Measurements from ENCODE around the gene ZNF84. TPM values are rescaled to one million over a fixed set of nuclear protein-coding genes. Genes with fewer than 3 reads are reported as not detected.

The ZNF84 gene
- 22.8 and 26.4 TPM in 2 replicates for total RNA-seq

DNA sequence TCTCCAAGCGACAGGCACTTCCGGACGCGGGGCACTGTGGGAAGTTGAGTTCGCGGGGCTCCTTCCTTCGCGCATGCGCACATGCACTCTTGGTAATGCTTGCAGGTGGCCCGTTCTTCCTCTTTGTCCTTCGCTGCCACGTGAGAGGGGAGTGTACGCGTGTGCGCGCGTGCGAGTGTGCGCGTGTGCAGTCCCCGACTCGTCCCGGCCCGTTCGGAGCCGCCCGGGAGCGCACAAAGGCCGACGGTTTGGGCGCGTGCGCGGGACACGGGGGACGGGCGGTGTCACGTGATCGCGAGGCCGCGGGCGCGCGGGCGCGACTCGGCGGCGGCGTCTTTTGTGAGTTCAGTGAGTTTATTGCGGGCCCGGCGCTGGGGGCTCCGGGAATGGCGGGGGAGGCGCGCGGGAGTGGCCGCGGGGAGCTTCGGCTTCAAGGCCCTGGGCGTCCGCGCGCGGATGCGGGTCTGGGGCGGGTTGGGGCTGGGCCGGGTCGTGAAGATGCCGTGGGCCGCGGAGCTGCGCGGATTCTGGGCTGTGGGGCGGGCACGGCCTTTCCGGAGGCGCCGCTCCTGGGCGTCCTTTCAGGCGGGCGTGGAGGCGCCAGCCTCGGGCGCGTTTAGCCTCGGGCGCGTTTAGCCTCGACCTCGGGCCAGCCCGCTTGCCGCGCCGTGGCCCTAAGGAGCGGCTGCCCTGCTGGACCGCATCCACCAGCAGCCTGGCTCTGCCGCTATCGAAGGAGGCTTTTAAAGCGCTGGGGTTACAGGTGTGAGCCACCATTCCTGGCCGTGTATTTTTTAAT lies at the start of gene ZNF84:
Gene ZNF84 (plus strand): TSS at position 303 of the 799 bp plus-strand sequence. CDS start 3,959 bp downstream, outside the sequence.

DNA sequence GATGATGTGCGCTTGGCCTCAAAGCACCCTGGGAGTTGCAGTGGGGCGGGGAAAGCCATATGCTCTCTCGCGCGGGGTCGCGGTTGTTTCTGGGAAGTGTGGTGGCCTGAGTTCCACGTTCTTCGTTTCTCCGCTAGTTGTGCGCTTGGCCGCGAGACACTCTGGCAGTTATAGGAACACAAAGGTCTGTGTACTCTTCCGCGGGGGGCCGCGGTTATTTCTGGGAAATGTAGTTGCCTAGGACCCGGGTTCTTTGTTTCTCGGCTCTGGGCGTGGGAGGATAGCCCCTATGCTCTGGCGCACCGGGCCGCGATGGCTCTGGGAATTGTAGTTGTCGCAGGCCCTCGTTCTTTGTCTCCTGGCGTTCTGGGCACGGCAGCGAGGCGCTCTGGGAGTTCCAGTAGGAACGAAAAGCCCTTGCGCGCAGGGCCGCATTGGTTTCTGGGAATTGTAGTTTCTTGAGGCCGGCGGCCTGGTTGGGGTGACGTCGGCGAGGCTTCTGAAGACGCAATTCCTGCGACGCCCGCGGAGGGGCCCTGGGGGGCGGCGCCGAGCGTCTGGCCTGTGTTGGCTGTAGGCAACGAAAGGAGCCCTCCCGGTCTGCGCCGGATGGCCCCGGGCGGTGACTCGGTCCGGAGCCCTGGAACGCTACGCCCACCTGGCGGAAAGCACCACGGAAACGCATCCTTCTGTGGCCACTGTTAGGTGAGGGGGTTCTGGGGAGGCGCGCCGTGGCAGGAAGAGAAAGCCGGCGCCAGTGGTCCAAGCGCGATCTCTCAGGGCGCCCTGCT lies 43.3 kb downstream of the ZNF84 start, which contains the start of gene ZNF140:
Gene ZNF140 (plus strand): TSS at position 556 of the 791 bp plus-strand sequence. CDS start 398 bp downstream, outside the sequence.

Other genes with a start within 250 kb of the ZNF84 start
- gene GOLGA3, start 208.6 kb upstream of the ZNF84 start, total RNA-seq, result 91.4 and 123 TPM in 2 replicates
- gene CHFR, start 149.9 kb upstream of the ZNF84 start, total RNA-seq, result 34.7 and 48.0 TPM in 2 replicates
- 4.4 and 9.1 TPM in 2 replicates for gene ZNF605, start 81.2 kb upstream of the ZNF84 start, total RNA-seq
- 10.0 and 12.1 TPM in 2 replicates for gene ZNF26, start 51.1 kb upstream of the ZNF84 start, total RNA-seq
- 27.8 and 29.5 TPM in 2 replicates for gene ZNF140, start 43.4 kb downstream of the ZNF84 start, total RNA-seq
- gene ZNF891, start 92.8 kb downstream of the ZNF84 start, total RNA-seq, result 0.54 and 1.0 TPM in 2 replicates
- 5.0 and 5.6 TPM in 2 replicates for gene ZNF10, start 93.1 kb downstream of the ZNF84 start, total RNA-seq
- gene ZNF268, start 144.0 kb downstream of the ZNF84 start, total RNA-seq, result 24.8 and 28.7 TPM in 2 replicates
- not detected in 2 replicates for gene ANHX, start 198.4 kb downstream of the ZNF84 start, total RNA-seq